ENCODE data around the gene TUBB1. TPM values are rescaled to one million over a fixed set of nuclear protein-coding genes. Genes with fewer than 3 reads are reported as not detected.

Gene TUBB1
- 0.16 and 0.19 TPM in 2 replicates for total RNA-seq
- long read RNA-seq, partial matches to known transcripts, result 0 of 2 reads
- long read RNA-seq, other reads (novel, unspliced or antisense), result 2 of 2 reads

DNA sequence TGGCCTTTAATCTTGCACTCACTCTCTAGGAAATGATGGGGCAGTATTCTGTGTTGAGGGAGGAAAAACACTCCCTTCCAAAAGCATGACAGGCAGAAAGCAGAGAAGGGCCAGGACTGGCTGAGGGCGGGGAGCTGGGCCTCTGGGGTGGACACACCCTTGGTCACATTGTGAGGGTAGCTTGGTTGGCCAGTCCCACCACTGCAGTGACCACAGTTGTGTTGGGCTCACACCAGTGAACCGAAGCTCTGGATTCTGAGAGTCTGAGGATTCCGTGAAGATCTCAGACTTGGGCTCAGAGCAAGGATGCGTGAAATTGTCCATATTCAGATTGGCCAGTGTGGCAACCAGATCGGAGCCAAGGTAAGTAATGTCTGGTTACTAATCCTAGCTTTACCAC, at the start of gene TUBB1:
Gene TUBB1, plus strand, starts transcription at position 213 of the 400 bp plus-strand sequence. Its CDS starts 94 bp downstream, at position 307.
- Mint-ChIP-seq H3K27me3 (peaks cover 11% of the 10 kb centered on the region), H3K9me3 (ENCODE audit: low read depth) (no peaks in the 10 kb centered on the region), H3K4me1 (ENCODE audit: low read depth) (peaks cover 15% of the 10 kb centered on the region), H3K36me3 (ENCODE audit: insufficient read depth) (peaks cover 5% of the 10 kb centered on the region), H3K4me3 (ENCODE audit: low read depth) (no peak within 1 kb of the TSS), H3K27ac (no peak within 1 kb of the TSS)
- no peak for DNase-seq (ENCODE audit: low spot score, unreplicated experiment)
- TF ChIP-seq, protein P1, sequence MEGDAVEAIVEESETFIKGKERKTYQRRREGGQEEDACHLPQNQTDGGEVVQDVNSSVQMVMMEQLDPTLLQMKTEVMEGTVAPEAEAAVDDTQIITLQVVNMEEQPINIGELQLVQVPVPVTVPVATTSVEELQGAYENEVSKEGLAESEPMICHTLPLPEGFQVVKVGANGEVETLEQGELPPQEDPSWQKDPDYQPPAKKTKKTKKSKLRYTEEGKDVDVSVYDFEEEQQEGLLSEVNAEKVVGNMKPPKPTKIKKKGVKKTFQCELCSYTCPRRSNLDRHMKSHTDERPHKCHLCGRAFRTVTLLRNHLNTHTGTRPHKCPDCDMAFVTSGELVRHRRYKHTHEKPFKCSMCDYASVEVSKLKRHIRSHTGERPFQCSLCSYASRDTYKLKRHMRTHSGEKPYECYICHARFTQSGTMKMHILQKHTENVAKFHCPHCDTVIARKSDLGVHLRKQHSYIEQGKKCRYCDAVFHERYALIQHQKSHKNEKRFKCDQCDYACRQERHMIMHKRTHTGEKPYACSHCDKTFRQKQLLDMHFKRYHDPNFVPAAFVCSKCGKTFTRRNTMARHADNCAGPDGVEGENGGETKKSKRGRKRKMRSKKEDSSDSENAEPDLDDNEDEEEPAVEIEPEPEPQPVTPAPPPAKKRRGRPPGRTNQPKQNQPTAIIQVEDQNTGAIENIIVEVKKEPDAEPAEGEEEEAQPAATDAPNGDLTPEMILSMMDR (IDR thresholded peaks at IDR 0.05; ENCODE audit: unreplicated experiment), result no peak

DNA sequence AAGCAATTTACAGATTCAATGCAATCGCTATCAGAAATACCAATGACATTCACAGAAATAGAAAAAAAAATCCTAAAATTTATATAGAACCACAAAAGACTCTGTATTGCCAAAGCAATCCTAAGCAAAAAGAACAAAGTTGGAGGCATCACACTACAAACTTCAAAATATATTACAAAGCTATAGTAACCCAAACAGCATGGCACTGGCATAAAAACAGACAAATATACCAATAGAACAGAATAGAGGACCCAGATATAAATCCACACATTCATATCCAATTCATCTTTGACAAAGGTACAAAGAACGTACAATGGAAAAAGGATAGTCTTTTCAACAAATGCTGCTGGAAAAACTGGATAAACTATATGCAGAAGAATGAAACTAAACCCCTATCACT, 49.8 kb upstream of the TUBB1 start:
- Mint-ChIP-seq H3K4me3 (ENCODE audit: low read depth) (no peak overlapping the region), H3K27me3 (peaks cover 3% of the 10 kb centered on the region), H3K9me3 (ENCODE audit: low read depth) (peaks cover 6% of the 10 kb centered on the region), H3K4me1 (ENCODE audit: low read depth) (no peaks in the 10 kb centered on the region), H3K36me3 (ENCODE audit: insufficient read depth) (no peaks in the 10 kb centered on the region), H3K27ac (no peak overlapping the region)
- TF ChIP-seq, protein P1 (IDR thresholded peaks at IDR 0.05; ENCODE audit: unreplicated experiment), result no peak
- DNase-seq (ENCODE audit: low spot score, unreplicated experiment), result no peak

DNA sequence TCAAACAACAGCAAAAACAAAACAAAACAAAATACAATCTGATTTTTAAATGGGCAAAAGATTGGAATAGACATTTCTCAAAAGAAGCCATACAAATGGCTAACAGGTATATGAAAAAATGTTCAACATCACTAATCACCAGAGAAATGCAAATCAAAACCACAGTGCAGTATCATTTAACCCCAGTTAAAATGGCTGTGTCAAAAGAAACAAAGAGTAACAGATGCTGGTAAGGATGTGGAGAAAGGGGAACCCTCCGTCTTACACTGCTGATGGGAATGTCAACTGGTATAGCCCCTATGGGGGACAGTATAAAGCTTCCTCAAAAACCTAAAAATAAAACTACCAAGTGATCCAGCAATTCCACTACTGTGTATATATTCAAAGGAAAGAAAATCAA, 49.1 kb upstream of the TUBB1 start:
- Mint-ChIP-seq H3K27ac (no peak overlapping the region), H3K9me3 (ENCODE audit: low read depth) (peaks cover 6% of the 10 kb centered on the region), H3K4me1 (ENCODE audit: low read depth) (no peaks in the 10 kb centered on the region), H3K36me3 (ENCODE audit: insufficient read depth) (no peaks in the 10 kb centered on the region), H3K4me3 (ENCODE audit: low read depth) (no peak overlapping the region), H3K27me3 (no peaks in the 10 kb centered on the region)
- TF ChIP-seq, protein P1 (IDR thresholded peaks at IDR 0.05; ENCODE audit: unreplicated experiment), result no peak
- DNase-seq (ENCODE audit: low spot score, unreplicated experiment), result no peak

DNA sequence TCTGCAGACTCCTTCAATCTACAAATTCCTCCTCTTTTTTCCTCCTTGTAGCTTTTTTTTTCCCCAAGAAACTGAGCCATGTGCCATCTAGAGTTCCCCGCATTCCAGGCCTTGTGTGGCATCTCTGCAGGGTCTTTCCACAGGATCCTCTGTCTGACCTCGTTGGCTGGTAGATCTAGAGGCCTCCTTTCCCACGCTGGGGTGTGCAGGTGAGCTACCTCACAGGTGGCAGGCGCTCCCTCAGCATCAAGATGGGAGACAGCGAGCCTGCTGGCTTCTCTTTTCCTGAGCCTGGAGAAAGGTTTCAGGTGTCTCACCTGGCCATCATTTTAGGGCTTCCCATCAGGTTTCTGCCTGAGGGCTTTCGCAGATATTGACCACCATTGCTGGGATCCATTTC, 47.8 kb upstream of the TUBB1 start:
- no peak overlapping the region for H3K27ac Mint-ChIP-seq
- H3K4me1 Mint-ChIP-seq (ENCODE audit: low read depth), result no peaks in the 10 kb centered on the region
- no peak for DNase-seq (ENCODE audit: low spot score, unreplicated experiment)
- no peaks in the 10 kb centered on the region for H3K27me3 Mint-ChIP-seq
- peaks cover 10% of the 10 kb centered on the region for H3K9me3 Mint-ChIP-seq (ENCODE audit: low read depth)
- no peaks in the 10 kb centered on the region for H3K36me3 Mint-ChIP-seq (ENCODE audit: insufficient read depth)
- TF ChIP-seq, protein P1 (IDR thresholded peaks at IDR 0.05; ENCODE audit: unreplicated experiment), result no peak
- no peak overlapping the region for H3K4me3 Mint-ChIP-seq (ENCODE audit: low read depth)

DNA sequence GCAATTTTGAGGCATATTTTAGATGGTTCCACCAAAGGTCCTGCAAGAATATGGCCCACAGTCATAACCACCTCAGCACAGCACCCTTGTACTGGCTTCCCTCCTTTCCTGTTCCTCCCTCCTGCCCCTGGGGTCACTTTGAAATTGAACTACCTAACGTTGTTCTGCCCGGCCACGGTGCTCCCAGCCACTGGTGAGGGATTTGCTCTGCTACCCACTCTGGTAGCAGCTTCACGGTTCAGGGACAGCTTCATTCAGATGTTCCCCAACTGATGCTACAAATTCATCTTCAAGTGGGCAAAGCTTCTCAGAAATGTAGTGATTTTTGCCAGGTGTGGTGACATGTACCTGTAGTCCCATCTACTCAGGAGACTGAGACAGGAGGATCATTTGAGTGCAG, 46.0 kb upstream of the TUBB1 start:
- Mint-ChIP-seq H3K9me3 (ENCODE audit: low read depth) (peaks cover 10% of the 10 kb centered on the region), H3K27ac (no peak overlapping the region), H3K4me3 (ENCODE audit: low read depth) (no peak overlapping the region), H3K27me3 (no peaks in the 10 kb centered on the region), H3K36me3 (ENCODE audit: insufficient read depth) (peaks cover 1% of the 10 kb centered on the region), H3K4me1 (ENCODE audit: low read depth) (no peaks in the 10 kb centered on the region)
- TF ChIP-seq, protein P1 (IDR thresholded peaks at IDR 0.05; ENCODE audit: unreplicated experiment), result no peak
- no peak for DNase-seq (ENCODE audit: low spot score, unreplicated experiment)

All from progenitor cell of endocrine pancreas (in vitro differentiated cells).